Measurements from ENCODE around the gene EDEM2.

GRCh38 chr20:35165221-35166185 lies 18.4 kb upstream of the EDEM2 start:
- no peak for TF ChIP-seq CTCF (optimal IDR thresholded peaks at IDR 0.05 in 1 of 3, IDR thresholded peaks at IDR 0.05 in 1 of 3, conservative IDR thresholded peaks at IDR 0.05 in 1 of 3; ENCODE audit: extremely low read depth in 1 of 3, insufficient read depth in 2 of 3, low read length in 3 of 3)
- TF ChIP-seq EZH2 (IDR thresholded peaks at IDR 0.05; ENCODE audit: low read length), result no peak

Data from keratinocyte (primary cell).